Measurements from ENCODE around the gene OR2V2. TPM values are rescaled to one million over a fixed set of nuclear protein-coding genes. Genes with fewer than 3 reads are reported as not detected.

OR2V2 gene
- total RNA-seq, 1 experiment from 2014 or later = not detected

DNA sequence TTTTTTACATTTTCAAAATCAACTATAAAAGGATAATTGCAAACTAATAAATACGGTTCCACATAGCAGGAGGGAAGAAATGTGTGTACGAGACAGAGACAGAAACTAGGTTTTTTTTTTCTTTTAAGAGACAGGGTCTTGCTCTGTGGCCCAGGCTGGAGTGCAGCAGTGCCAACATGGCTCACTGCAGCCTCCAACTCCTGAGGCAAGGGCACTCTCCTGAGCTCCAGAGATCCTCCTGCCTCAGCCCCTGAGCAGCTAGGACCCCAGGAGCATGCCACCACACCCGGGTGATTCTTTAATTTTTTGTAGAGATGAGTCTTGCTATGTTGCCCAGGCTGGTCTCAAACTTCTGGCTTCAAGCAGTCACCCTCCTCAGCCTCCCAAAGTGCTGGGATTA, 14.3 kb upstream of the OR2V2 start:
- Mint-ChIP-seq H3K4me1 (peaks cover 0 to 7% of the 10 kb centered on the region in 2 experiments; a peak in 1 of 4 replicates), H3K36me3 (ENCODE audit: insufficient read depth in 1 of 3, low read depth in 3 of 3) (no peaks in the 10 kb centered on the region), H3K27me3 (ENCODE audit: low read depth) (peaks cover 35% of the 10 kb centered on the region), H3K9me3 (peaks cover 0 to 7% of the 10 kb centered on the region in 2 experiments; a peak in 2 of 5 replicates), H3K4me3 (no peak overlapping the region), H3K27ac (no peak overlapping the region)
- Histone ChIP-seq H3K56ac (ENCODE audit: insufficient read length, low read depth, low read length) (no peak overlapping the region), H3K23me2 (ENCODE audit: insufficient read length, low read depth, low read length, poor library complexity, severe bottlenecking) (no peaks in the 10 kb centered on the region), H2BK15ac (ENCODE audit: low read depth, low read length) (no peak overlapping the region), H3K9me3 (ENCODE audit: control insufficient read depth, low read depth, low read length) (no peaks in the 10 kb centered on the region), H3K18ac (ENCODE audit: insufficient read length, low read depth, low read length) (no peak overlapping the region), H3K4me2 (ENCODE audit: insufficient read depth, insufficient read length, low read length) (no peak overlapping the region), H4K91ac (ENCODE audit: insufficient read length, low read depth, low read length) (no peak overlapping the region), H4K8ac (replicated peaks; ENCODE audit: insufficient read length, low read depth, low read length) (no peak overlapping the region), H3K9ac (ENCODE audit: extremely low read depth, insufficient read length, low read length) (no peak overlapping the region), H2BK5ac (ENCODE audit: insufficient read length, low read length) (no peak overlapping the region), H3K79me1 (ENCODE audit: insufficient read depth, low read depth, low read length, poor library complexity, severe bottlenecking) (no peaks in the 10 kb centered on the region), H3K4me1 (ENCODE audit: insufficient read depth, low read length) (no peaks in the 10 kb centered on the region), H2BK20ac (ENCODE audit: low read depth, low read length, poor library complexity, severe bottlenecking) (no peak overlapping the region), H3K27me3 (ENCODE audit: insufficient read depth, low read length) (no peaks in the 10 kb centered on the region; the same call in 1 of the 2 replicates), H3K4ac (ENCODE audit: low read depth, low read length) (no peak overlapping the region), H2BK120ac (ENCODE audit: low read depth, low read length, poor library complexity, severe bottlenecking) (no peak overlapping the region), H3K14ac (ENCODE audit: insufficient read depth, low read length) (no peak overlapping the region), H3K23ac (ENCODE audit: insufficient read length, low read depth, low read length) (no peak overlapping the region), H2BK12ac (ENCODE audit: insufficient read length, low read depth, low read length) (no peak overlapping the region), H3K27ac (ENCODE audit: insufficient read length, low read depth, low read length) (no peak overlapping the region), H4K5ac (ENCODE audit: insufficient read length, low read depth, low read length) (no peak overlapping the region), H2AFZ (ENCODE audit: low read length) (no peak overlapping the region), H3T11ph (ENCODE audit: low read length) (no peak overlapping the region), H3K79me2 (ENCODE audit: insufficient read depth, low read length) (no peaks in the 10 kb centered on the region), H2AK5ac (ENCODE audit: insufficient read length, low read length) (no peak overlapping the region), H4K20me1 (ENCODE audit: control insufficient read depth, insufficient read depth, insufficient read length) (no peaks in the 10 kb centered on the region)
- WGBS (ENCODE audit: extremely low coverage, insufficient read length, low lambda C conversion rate) = no CpG with 5 or more reads among the region's 3 CpGs
- no peak for DNase-seq
- TF ChIP-seq, protein P1, sequence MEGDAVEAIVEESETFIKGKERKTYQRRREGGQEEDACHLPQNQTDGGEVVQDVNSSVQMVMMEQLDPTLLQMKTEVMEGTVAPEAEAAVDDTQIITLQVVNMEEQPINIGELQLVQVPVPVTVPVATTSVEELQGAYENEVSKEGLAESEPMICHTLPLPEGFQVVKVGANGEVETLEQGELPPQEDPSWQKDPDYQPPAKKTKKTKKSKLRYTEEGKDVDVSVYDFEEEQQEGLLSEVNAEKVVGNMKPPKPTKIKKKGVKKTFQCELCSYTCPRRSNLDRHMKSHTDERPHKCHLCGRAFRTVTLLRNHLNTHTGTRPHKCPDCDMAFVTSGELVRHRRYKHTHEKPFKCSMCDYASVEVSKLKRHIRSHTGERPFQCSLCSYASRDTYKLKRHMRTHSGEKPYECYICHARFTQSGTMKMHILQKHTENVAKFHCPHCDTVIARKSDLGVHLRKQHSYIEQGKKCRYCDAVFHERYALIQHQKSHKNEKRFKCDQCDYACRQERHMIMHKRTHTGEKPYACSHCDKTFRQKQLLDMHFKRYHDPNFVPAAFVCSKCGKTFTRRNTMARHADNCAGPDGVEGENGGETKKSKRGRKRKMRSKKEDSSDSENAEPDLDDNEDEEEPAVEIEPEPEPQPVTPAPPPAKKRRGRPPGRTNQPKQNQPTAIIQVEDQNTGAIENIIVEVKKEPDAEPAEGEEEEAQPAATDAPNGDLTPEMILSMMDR (conservative IDR thresholded peaks at IDR 0.05) = no peak

All from H9 (cell line).